NK-92 (cell line): Measurements from ENCODE around the gene PSME3.

Experiments used
- DNase-seq: peaks from one replicate; lab custom pipeline; 2025; ENCODE audit not compliant: unreplicated experiment; lab: John Stamatoyannopoulos, UW

Gene PSME3, protein sequence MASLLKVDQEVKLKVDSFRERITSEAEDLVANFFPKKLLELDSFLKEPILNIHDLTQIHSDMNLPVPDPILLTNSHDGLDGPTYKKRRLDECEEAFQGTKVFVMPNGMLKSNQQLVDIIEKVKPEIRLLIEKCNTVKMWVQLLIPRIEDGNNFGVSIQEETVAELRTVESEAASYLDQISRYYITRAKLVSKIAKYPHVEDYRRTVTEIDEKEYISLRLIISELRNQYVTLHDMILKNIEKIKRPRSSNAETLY

DNA sequence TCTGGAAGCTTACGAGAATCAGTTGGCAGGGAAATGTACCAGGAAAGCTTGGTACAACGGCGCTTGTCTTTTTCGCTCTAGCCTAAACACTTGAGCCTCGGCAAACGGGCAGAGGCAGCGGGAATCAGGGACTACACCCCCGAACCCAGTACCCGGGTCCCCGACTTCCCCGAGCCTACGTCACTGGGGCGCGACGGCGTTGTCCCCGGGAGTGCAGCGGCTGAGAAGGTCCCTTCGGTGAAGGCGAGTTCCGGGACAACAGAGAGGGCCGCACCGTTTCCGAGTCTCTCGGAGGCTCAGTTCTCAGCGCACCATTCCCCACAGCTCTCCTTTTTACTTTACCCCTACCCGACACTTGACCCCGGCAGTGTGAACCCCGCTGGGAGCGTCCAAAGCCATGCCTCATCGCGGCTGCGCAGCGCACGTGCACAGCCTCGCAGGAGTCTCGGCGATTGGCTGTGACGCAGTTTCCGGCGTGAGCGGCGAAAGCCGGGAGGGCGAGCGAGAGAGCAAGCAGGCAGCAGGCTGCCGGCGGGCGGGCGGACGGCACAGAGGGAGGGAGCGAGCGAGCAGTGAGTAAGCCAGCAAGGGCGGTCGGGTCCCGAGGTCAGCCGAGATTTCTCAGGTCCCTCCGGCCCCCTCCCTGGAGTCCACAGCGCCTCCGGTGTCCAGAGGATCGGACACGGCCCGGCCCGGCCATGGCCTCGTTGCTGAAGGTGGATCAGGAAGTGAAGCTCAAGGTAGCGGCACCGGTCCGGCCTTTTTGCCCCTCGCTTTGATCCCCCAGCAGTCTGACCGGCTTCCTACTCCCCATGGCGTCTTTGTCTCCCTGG lies at the start of gene PSME3:
Gene PSME3 (plus strand): TSS at position 464 of the 833 bp plus-strand sequence. CDS start 235 bp downstream, at position 699.
- peak; percentile 58 for DNase-seq

DNA sequence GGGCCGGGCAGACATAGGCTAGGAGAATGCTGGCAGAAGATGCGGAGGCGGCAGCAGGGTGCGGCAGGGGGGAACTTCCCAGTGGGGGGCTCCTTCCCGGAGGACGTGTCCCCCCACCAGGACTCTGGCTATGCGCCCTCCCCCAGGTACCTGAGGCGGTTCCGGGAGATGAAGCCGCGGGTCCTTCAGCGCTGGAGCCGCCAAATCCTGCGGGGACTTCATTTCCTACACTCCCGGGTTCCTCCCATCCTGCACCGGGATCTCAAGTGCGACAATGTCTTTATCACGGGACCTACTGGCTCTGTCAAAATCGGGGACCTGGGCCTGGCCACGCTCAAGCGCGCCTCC lies 49.4 kb upstream of the PSME3 start:
- DNase-seq: no peak

DNA sequence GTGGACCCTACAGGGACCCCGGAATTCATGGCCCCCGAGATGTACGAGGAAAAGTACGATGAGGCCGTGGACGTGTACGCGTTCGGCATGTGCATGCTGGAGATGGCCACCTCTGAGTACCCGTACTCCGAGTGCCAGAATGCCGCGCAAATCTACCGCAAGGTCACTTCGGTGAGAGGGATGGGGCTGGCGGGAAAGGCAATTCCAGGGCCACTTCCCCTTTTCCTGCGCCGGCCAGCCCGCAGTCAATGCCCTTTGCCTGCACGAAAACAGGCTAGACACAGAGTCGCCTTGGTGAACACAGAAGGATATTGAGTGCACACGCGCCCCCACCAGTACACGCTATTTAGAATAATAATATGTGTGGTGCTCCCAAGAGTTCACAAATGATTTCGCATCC lies 48.8 kb upstream of the PSME3 start:
- DNase-seq: no peak

DNA sequence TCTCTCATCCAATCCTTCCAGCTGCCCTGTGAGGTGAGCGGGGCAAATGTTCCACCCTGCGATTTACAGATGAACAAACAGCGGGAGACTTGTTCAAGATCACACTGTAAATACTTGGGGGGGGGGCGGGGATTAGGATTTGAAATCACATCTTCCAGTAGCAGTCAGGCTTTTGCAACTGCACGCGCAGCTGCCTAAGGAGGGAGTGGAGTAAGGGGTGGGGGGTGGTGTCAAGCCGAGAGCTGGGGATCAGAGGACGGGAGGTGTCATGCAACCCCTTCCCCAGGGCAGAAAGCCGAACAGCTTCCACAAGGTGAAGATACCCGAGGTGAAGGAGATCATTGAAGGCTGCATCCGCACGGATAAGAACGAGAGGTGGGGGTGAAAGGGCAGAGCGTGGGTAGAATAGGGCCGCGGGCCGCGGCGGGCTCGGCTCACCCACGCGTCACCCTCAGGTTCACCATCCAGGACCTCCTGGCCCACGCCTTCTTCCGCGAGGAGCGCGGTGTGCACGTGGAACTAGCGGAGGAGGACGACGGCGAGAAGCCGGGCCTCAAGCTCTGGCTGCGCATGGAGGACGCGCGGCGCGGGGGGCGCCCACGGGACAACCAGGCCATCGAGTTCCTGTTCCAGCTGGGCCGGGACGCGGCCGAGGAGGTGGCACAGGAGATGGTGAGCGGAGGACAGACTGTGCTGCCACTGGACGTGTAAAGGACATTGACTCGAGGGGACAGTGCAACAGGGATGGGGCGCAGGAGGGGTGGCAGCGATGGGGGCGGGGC lies 48.2 kb upstream of the PSME3 start:
- no peak for DNase-seq

DNA sequence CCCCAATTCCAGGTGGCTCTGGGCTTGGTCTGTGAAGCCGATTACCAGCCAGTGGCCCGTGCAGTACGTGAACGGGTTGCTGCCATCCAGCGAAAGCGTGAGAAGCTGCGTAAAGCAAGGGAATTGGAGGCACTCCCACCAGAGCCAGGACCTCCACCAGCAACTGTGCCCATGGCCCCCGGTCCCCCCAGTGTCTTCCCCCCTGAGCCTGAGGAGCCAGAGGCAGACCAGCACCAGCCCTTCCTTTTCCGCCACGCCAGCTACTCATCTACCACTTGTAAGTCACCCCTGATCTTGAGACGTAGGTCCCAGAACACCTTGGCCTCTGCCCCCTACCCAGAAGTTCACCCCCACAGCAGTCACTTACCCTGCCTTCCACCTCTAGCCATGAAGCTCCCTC lies 45.9 kb upstream of the PSME3 start:
- DNase-seq: no peak

DNA sequence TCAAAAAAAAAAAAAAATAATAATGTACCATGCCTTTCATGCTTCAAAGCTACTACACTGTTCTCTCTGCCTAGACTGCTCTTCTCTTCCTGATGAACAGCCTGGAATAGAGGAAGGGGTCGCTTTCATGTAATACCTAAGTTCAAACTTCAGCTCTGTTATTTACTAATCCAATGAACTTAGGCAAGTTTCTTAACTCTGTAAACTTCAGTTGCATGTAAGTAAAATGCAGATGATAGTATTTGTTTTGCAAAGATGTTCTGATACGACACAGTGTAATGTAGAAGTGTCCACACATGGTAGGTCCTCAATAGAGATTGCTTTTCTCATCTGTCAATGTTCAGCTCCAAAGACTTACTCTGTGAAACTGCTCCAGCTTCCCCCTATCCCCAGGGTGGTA lies 41.2 kb upstream of the PSME3 start:
- no peak for DNase-seq

DNA sequence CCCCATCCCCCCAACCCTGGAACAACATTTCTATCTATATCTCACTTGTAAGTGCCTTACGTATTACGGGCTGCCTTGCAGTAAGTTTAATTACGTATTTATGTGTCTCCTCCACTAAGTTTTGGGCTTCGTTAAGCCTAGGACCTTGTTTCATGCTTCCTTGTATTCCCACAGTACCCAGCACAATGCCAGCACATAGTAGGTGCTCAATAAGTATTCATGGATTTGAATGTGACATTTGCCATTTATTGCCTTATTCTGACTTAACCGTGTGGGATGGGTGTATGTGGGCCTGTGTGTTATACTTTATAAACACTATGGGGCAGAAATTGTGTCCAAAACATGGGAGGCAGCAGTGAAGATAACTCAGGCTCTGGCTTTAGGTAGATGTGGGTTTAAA lies 40.7 kb upstream of the PSME3 start:
- DNase-seq: no peak

DNA sequence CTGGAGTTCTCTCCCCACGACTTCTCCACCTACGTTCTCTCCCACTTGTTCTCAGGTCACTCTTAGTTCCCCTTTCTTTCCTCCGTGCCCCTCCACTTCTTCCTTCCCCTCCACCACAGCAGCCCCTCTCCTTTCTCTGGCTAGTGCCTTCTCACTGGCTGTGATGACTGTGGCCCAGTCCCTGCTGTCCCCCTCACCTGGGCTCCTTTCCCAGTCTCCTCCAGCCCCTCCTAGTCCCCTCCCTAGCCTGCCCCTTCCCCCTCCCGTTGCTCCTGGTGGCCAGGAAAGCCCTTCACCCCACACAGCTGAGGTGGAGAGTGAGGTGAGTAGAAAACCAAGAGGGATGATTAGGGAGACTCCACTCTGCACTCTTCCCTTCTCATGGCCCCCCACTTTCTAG lies 38.1 kb upstream of the PSME3 start:
- no peak for DNase-seq

DNA sequence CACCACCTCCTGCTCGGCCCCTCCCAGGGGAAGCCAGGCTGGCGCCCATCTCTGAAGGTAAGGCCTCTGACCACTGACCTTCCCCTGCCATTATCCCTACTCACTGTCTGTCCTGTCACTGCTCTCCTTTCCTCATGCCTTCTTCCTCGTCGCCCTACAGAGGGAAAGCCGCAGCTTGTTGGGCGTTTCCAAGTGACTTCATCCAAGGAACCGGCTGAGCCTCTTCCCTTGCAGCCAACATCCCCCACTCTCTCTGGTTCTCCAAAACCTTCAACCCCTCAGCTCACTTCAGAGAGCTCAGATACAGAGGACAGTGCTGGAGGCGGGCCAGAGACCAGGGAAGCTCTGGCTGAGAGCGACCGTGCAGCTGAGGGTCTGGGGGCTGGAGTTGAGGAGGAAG lies 37.7 kb upstream of the PSME3 start:
- DNase-seq: no peak

DNA sequence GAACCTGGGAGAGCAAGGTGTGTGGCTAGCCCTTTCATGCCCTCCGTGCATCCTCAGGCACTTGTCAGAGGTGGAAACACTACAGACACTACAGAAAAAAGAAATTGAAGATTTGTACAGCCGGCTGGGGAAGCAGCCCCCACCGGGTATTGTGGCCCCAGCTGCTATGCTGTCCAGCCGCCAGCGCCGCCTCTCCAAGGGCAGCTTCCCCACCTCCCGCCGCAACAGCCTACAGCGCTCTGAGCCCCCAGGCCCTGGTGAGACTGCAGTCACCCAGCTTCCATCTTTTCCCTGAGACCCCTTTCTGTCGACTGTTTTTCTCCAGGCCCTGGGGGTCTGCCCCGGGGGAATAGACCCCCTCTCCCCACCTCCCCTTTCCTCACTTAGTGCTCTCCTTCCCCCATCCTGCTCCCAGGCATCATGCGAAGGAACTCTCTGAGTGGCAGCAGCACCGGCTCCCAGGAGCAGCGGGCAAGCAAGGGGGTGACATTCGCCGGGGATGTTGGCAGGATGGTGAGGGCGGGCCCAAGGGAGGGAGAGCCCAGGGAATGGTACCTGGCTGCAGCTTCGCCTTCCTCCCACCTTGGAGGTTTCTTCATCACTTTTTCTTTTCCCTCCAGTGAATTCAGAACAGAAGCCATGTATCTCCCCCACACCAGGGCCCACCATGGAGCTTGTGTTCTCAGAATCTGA lies 37.0 kb upstream of the PSME3 start:
- DNase-seq: no peak

DNA sequence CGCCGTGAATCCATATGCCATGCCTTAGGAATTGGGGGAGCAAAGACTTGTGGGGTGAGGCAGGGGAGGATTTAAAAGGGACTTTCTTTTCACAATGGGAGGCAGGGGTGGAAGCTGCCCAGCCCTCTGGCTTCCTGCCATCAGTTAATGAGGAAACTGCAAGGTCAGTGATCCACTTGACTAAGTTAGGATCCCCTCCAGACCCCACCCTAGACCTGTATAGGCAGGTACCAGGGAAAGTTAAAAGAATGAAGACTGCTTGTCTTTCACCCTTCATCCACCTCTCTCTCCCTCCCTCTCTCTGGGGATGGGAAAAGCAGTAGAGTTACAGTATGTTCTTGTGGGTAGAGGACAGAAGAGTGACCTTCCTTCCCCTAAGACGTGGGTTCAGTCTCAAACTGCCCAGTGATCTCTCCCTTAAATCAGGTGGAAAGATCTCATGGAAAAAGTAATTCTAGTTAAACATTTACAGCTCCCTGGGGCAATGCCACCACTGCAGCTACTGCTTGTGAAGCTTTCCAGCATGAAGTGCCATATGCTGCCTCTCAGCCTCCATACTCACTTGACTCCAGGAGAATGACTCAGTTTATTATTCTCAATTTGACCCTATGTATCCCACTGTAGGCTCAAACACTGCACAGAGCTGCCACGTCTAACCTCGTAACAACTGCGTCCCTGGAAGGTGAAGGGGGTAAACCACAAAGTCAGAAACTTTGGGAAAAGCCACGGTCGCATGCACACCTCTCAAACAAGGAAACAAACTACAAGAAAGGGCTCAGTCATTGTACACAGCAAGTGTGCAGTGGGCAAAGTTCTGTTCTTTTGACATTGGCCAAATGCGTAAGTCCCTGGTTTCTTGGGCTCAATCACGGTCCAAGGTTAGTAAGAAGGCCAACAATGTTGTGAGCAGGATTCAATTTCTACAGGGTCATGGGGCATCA lies 35.9 kb upstream of the PSME3 start:
- no peak for DNase-seq

DNA sequence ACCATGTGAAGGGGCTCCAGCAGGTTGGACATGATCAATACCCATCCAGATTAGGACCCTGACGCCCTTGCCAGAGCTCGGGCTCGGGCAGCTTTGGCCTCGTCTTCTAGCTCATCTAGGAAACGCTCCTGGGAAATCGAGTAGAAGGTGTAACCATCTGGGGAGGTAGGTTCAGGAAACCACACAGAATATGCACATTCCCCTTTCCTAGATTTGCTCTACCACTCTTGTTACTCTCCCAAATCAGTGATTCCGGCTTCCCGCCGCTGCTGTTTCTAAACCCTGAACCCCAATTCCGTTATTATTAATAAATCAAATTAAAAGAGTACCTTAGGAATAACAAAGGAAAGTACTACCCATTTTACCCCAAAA lies 35.2 kb upstream of the PSME3 start:
- DNase-seq: no peak

DNA sequence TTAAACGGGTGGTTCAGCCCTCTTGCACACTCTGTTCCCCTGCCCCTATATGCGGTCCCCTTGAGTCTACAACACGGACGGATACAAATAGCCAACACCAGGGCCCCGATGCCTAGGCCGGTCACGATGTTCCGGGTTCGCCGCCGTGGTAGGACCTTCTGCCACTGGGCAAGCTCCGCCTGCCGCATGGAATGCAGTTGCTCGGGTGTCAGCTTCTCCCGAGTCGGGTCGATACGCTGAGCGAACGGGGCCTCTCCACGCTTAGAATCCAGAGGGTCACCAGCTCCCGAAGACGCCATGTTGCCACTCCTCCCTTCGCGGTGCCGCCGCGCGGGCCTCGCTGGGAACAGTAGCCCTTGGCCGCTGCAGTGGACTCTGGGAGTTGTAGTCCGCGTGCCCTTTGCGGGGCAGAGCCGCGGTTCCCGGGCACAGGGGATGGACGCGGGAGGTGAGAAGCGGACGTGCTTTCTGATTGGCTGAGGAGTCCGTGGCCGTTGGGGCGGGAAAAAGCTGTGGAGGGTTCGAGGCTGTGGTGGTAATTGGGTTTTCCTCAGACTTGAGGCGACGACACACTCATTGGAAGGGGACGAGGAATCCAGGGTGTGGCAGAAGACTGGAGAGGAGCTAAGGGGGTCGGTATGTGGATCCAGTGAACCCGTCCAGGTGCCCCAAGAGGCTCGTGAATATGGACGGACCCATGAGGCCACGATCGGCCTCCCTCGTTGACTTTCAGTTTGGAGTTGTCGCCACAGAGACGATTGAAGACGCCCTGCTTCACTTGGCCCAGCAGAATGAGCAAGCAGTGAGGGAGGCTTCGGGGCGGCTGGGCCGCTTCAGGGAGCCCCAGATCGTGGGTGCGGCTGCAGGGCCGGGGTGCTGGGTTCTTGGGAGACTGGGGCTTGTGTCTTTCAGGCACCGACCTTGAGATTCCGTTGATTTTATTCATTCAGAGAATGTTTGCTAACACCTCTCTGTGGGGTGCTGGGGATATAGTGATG lies 34.5 kb upstream of the PSME3 start, which contains the start of the genes CNTD1 and COA3:
Gene CNTD1 (plus strand): TSS at position 479 of the 998 bp plus-strand sequence. CDS start 207 bp downstream, at position 686.
Gene COA3 (minus strand): TSS at position 322 of the 998 bp plus-strand sequence. CDS start 23 bp downstream, at position 299.
- no peak for DNase-seq

DNA sequence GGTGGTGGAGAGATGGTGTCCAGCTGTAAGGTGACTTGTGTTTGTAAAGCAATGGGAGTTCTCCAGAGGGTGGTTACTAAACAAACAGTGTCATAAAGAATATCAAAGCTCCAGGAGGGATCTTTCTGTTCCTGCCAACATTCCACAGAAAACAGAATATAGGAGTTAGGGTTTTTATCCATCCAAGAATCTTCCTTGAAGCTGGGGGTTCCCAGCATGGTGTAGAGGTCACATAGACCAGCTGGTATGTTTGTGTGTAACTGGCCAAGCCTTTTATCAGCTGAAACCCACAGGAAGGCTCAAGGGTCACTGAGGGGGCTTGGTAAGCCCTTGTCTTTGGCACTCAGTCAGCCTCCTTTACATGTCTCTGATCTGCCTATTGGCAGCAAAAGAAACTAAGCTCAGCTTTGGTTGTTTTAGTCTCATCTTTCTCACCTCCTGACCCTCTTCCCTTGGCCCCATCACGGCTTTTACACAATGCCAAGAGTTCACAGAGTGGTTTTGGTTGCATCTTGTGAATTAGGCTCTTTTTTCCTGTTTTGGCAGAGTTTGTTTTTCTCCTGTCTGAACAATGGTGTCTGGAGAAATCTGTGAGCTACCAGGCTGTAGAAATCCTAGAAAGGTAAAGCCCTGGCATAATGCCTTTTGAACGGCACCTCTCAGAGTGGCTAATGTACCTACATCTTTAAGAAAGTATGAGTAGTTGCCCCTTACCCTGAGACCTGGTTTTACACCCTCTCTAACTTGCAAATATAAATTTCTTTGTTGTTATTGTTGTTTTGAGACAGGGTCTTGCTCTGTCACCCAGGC lies 29.9 kb upstream of the PSME3 start:
- no peak for DNase-seq

DNA sequence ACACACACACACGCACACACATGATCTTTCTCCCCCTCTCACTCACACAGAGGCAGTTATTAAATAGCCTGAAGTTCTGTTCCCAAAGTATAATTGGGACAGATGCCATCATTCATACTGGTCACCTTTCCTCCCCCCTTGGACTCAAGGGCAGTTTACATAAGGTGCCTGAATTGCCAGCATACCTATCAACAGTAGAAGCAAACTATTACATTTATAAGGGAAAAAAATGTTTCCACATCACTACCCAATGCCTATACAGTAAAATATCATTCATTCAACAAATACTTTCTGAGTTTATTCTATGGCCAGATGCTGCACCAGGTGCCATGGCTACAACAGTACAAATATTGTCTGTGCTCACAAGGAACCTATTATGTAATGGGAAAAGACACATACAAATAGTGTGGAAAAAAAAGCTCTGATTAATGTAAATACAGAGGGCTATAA lies 28.3 kb upstream of the PSME3 start:
- DNase-seq: no peak

DNA sequence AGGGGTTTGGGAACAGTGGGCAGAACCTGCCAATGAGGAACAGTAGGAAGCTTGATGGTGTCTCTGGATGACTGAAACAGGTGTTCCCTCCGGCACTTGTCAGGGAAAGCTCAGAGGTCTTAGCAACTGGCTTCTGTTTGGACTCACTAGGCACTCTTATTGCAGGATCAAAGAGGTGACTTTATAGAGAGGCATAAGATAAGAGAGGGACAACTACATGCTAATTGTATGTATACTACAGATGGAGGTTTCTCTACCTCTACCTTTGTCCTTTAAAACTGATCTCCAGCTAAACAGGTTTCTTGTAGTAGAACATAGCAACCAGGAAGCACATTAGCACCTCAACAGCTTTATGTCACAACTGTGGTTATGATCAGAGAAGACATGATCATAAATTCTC lies 26.9 kb upstream of the PSME3 start:
- DNase-seq: no peak

DNA sequence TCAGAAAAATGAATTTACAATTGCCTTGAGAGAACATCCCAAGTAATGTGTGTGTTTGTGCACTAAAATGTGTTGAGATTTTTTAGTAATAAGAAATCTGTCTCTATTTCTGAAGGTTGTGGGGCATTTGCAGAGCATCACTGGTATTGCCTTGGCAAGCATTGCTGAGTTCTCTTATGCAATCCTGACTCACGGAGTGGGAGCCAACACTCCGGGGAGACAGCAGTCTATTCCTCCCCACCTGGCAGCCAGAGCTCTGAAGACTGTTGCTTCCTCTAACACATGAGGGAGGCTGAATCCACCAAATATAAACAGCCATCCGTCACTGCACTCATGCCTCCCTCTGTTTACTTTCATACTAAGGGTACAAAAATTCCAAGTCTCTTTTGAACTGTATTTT lies 23.9 kb upstream of the PSME3 start:
- no peak for DNase-seq
